Nephron (organoid): ENCODE results near the gene WDR4.

Experiments used
- H3K27ac Mint-ChIP-seq, 3 experiments: 2 replicates each; pipeline ENCODE4 v1.8.0; 2020; ENCODE audit warnings: mixed read lengths in 3 of 3, mild to moderate bottlenecking in 2 of 3, moderate library complexity in 1 of 3
- H3K27me3 Mint-ChIP-seq: 2 replicates; pipeline ENCODE4 v1.8.0; 2021; ENCODE audit warnings: low read depth, mild to moderate bottlenecking, moderate library complexity, mixed read lengths
- H3K36me3 Mint-ChIP-seq: 2 replicates; pipeline ENCODE4 v1.8.0; 2020; ENCODE audit warnings: low read depth, mixed read lengths
- H3K4me1 Mint-ChIP-seq: 2 replicates; pipeline ENCODE4 v1.8.0; 2020; ENCODE audit warnings: mixed read lengths
- H3K4me3 Mint-ChIP-seq, 3 experiments: 2 replicates each; pipeline ENCODE4 v1.8.0; 2020; ENCODE audit warnings: mild to moderate bottlenecking in 3 of 3, mixed read lengths in 3 of 3, moderate library complexity in 2 of 3
- H3K9me3 Mint-ChIP-seq: 2 replicates; pipeline ENCODE4 v1.8.0; 2020; ENCODE audit warnings: mixed read lengths
- CTCF ChIP-seq, 3 experiments: fragments of 200-600 bp; sonication (generic); IDR thresholded peaks; one replicate each; pipeline ENCODE4 v1.5.0; 2021; ENCODE audit warnings: antibody characterized with exemption in 3 of 3; ENCODE audit not compliant: unreplicated experiment in 3 of 3

Gene WDR4

GRCh38 chr21:42861848-42862400 is 17.4 kb downstream of the WDR4 start:
- no peaks in the 10 kb centered on the region for H3K27me3 Mint-ChIP-seq
- no peak for TF ChIP-seq CTCF (IDR thresholded peaks at IDR 0.05; ENCODE audit: unreplicated experiment in 3 of 3)
- peaks cover 34% of the 10 kb centered on the region for H3K36me3 Mint-ChIP-seq
- no peaks in the 10 kb centered on the region for H3K9me3 Mint-ChIP-seq
- no peak overlapping the region for H3K4me3 Mint-ChIP-seq
- no peak overlapping the region for H3K27ac Mint-ChIP-seq
- peaks cover 13% of the 10 kb centered on the region for H3K4me1 Mint-ChIP-seq

GRCh38 chr21:42861311-42861847 is 18.0 kb downstream of the WDR4 start:
- H3K4me1 Mint-ChIP-seq = peaks cover 13% of the 10 kb centered on the region
- H3K27me3 Mint-ChIP-seq = no peaks in the 10 kb centered on the region
- TF ChIP-seq CTCF (IDR thresholded peaks at IDR 0.05; ENCODE audit: unreplicated experiment in 3 of 3) = no peak
- H3K36me3 Mint-ChIP-seq = peaks cover 40% of the 10 kb centered on the region
- H3K4me3 Mint-ChIP-seq = no peak overlapping the region
- no peaks in the 10 kb centered on the region for H3K9me3 Mint-ChIP-seq
- H3K27ac Mint-ChIP-seq = no peak overlapping the region

GRCh38 chr21:42860345-42860744 is 19.0 kb downstream of the WDR4 start:
- Mint-ChIP-seq H3K9me3 (no peaks in the 10 kb centered on the region), H3K27me3 (no peaks in the 10 kb centered on the region), H3K36me3 (peaks cover 47% of the 10 kb centered on the region), H3K4me3 (no peak overlapping the region), H3K27ac (no peak overlapping the region), H3K4me1 (peaks cover 13% of the 10 kb centered on the region)
- no peak for TF ChIP-seq CTCF (IDR thresholded peaks at IDR 0.05; ENCODE audit: unreplicated experiment in 3 of 3)

GRCh38 chr21:42859891-42860230 is 19.5 kb downstream of the WDR4 start:
- peaks cover 49% of the 10 kb centered on the region for H3K36me3 Mint-ChIP-seq
- peaks cover 11% of the 10 kb centered on the region for H3K4me1 Mint-ChIP-seq
- H3K4me3 Mint-ChIP-seq = no peak overlapping the region
- no peak overlapping the region for H3K27ac Mint-ChIP-seq
- H3K9me3 Mint-ChIP-seq = no peaks in the 10 kb centered on the region
- no peaks in the 10 kb centered on the region for H3K27me3 Mint-ChIP-seq
- no peak for TF ChIP-seq CTCF (IDR thresholded peaks at IDR 0.05; ENCODE audit: unreplicated experiment in 3 of 3)

GRCh38 chr21:42858957-42859890 is 20.1 kb downstream of the WDR4 start:
- H3K27me3 Mint-ChIP-seq = no peaks in the 10 kb centered on the region
- H3K36me3 Mint-ChIP-seq = peaks cover 45% of the 10 kb centered on the region
- no peak for TF ChIP-seq CTCF (IDR thresholded peaks at IDR 0.05; ENCODE audit: unreplicated experiment in 3 of 3)
- no peaks in the 10 kb centered on the region for H3K9me3 Mint-ChIP-seq
- peaks cover 6% of the 10 kb centered on the region for H3K4me1 Mint-ChIP-seq
- H3K27ac Mint-ChIP-seq = no peak overlapping the region
- no peak overlapping the region for H3K4me3 Mint-ChIP-seq
